GM21423 (cell line): ENCODE results near the gene PHYHD1.
"Not testable (repeated sequence)": the region's sequence is repeated elsewhere in the genome, so short reads cannot be mapped to it uniquely, and the experiment has no call there.

ENCODE experiments used
- ATAC-seq: cut with Tn5 transposase; IDR thresholded peaks from one replicate; pipeline ENCODE4 v1.9.1; 2021; ENCODE audit warnings: mild to moderate bottlenecking, moderate library complexity; ENCODE audit not compliant: unreplicated experiment

PHYHD1 gene

GRCh38 chr9:128919402-128920089, 1.2 kb upstream of the PHYHD1 start:
- ATAC-seq = no peak

- ATAC-seq = no peak
Measured at GRCh38 chr9:128921881-128922763, 1.3 kb downstream of the PHYHD1 start.

GRCh38 chr9:128923493-128923883, 2.7 kb downstream of the PHYHD1 start:
- ATAC-seq = no peak

- no peak for ATAC-seq
Measured at GRCh38 chr9:128927731-128928411, 7.1 kb downstream of the PHYHD1 start.

- no peak for ATAC-seq
Measured at GRCh38 chr9:128928624-128929023, 7.8 kb downstream of the PHYHD1 start.

GRCh38 chr9:128929560-128929959, 8.8 kb downstream of the PHYHD1 start:
- no peak for ATAC-seq

GRCh38 chr9:128933731-128934130, 12.9 kb downstream of the PHYHD1 start:
- ATAC-seq = no peak

GRCh38 chr9:128936171-128936865, 15.5 kb downstream of the PHYHD1 start:
- no peak for ATAC-seq

GRCh38 chr9:128937310-128938165, 16.8 kb downstream of the PHYHD1 start:
- ATAC-seq = no peak

GRCh38 chr9:128940271-128940921, 19.6 kb downstream of the PHYHD1 start:
- no peak for ATAC-seq

GRCh38 chr9:128940946-128941755, 20.4 kb downstream of the PHYHD1 start:
- no peak for ATAC-seq

GRCh38 chr9:128943832-128944620, 23.2 kb downstream of the PHYHD1 start:
- no peak for ATAC-seq

- ATAC-seq = not testable (repeated sequence)
Measured at GRCh38 chr9:128944966-128945365, 24.2 kb downstream of the PHYHD1 start.

GRCh38 chr9:128945798-128946501, 25.2 kb downstream of the PHYHD1 start:
- no peak for ATAC-seq

GRCh38 chr9:128946571-128947276, 25.9 kb downstream of the PHYHD1 start:
- no peak for ATAC-seq

GRCh38 chr9:128947277-128947526, 26.4 kb downstream of the PHYHD1 start:
- ATAC-seq = no peak
